Thyroid gland (tissue), 4 donors: ENCODE results near the gene STK24. TPM values are rescaled to one million over a fixed set of nuclear protein-coding genes. Genes with fewer than 3 reads are reported as not detected.

Source experiments
- DNase-seq, 2 donors: peaks; one replicate each; pipeline ENCODE4 v3.0.0-alpha.2; 2019
- H3K27ac ChIP-seq, 3 donors: fragments of 200-600 bp; sonication (generic); 1 replicate in 2 of 3; 2 replicates in 1 of 3; pipeline ENCODE4 v1.5.1; 2016 to 2019; ENCODE audit warnings: mild to moderate bottlenecking in 1 of 3, moderate library complexity in 1 of 3
- H3K27me3 ChIP-seq: fragments of 200-600 bp; sonication (generic); one replicate; pipeline ENCODE4 v1.5.1; 2019
- H3K36me3 ChIP-seq, 2 donors: fragments of 200-600 bp; sonication (generic); one replicate each; pipeline ENCODE4 v1.5.1; 2016 to 2019
- H3K4me1 ChIP-seq, 2 donors: fragments of 200-600 bp; sonication (generic); one replicate each; pipeline ENCODE4 v1.5.1; 2017 to 2019
- H3K4me3 ChIP-seq, 3 donors: fragments of 200-600 bp; sonication (generic); replicated peaks in 1 of 3; 1 replicate in 2 of 3; 2 replicates in 1 of 3; pipeline ENCODE4 v1.5.1; 2016; ENCODE audit warnings: mild to moderate bottlenecking in 1 of 3
- H3K9me3 ChIP-seq: fragments of 200-600 bp; sonication (generic); one replicate; pipeline ENCODE4 v1.5.1; 2017
- CTCF ChIP-seq, 6 experiments: fragments of 200-600 bp in 3 of 6; fragments of 450-650 bp in 3 of 6; sonication (generic) in 3 of 6; IDR thresholded peaks; one replicate each; pipeline ENCODE4 v1.5.1; 2016 to 2019; ENCODE audit warnings: antibody characterized with exemption in 6 of 6, mild to moderate bottlenecking in 2 of 6, inconsistent platforms in 1 of 6, moderate library complexity in 1 of 6
- POLR2A ChIP-seq, 2 donors: fragments of 450-650 bp; IDR thresholded peaks; one replicate each; pipeline ENCODE4 v1.6.1; 2017; ENCODE audit warnings: antibody characterized with exemption in 2 of 2, mild to moderate bottlenecking in 2 of 2, moderate library complexity in 1 of 2
- WGBS, 2 donors: methylation state at CpG; one replicate each; pipeline ENCODE4 v1.1.5; 2017; 5-methylcytosine and 5-hydroxymethylcytosine counted together
- intact Hi-C: fragments of 100-400 bp; cut with DNase I; formaldehyde crosslinking; loops from one replicate; pipeline ENCODE4 v1.15.1; 2023
- total RNA-seq, 4 donors: library from RNA; depleted of rRNA; stranded (reverse); fragments of >200 nt; gene quantifications; one replicate each; pipeline ENCODE4 v1.2.3, GENCODE V29; 2016

Gene STK24
- total RNA-seq, 4 donors from 2014 or later: 74.5 to 102 (median 90.7) TPM

DNA sequence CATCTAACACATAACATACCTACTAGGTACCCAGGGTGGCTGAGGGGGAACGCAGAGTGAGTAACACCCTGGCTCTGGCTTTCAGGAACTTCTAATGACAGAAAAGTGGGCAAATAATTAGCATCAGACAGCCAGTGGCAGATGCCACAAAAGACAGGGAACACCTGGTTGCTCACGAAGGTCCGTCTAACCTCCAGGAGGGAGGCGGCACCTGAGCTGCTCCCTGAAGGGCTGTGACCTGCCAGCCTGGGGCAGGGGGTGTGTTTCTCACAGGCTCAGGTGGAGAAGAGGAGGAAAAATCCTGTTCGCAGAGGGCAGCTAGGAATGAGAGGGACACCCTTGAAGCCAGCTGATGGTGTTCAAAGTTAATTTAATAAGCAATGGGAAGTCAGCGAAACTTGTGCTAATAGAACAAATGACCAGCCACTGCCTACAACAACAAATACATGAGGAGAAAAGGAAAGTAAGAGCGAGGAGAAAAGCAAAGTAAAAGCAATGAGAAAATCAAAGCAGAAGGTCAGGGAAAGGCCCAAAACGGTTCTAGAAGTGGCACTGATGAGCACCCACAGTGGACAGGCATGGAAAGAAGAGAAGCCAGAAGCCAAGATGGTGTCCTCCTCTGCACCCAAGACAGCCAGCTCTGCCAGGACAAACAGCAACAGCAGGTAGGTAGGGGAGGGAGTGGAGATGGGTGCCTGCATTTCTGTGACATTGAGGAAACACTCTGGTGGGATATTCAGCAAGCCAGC lies 87.3 kb downstream of the STK24 start:
- Histone ChIP-seq H3K36me3 (no peaks in the 10 kb centered on the region), H3K4me1 (peaks cover 21 to 76% of the 10 kb centered on the region in 2 donors), H3K9me3 (no peaks in the 10 kb centered on the region), H3K27ac (peak overlapping the region in 2 of 3 donors; percentile 29 to 53), H3K4me3 (no peak overlapping the region), H3K27me3 (no peaks in the 10 kb centered on the region)
- intact Hi-C loops: loop anchor here (5.0 kb wide), 1 partner anchor 88 kb away; the partner anchor contains the start of gene STK24
- no peak for TF ChIP-seq POLR2A (IDR thresholded peaks at IDR 0.05)
- TF ChIP-seq CTCF (IDR thresholded peaks at IDR 0.05): no peak
- DNase-seq: no peak
- WGBS, 2 donors: 83% methylated on average over 8 of the region's 8 CpGs

GRCh38 chr13:98488736-98489135 lies 88.2 kb downstream of the STK24 start:
- Histone ChIP-seq H3K27ac (peak overlapping the region in 1 of 3 donors; percentile 29), H3K4me3 (no peak overlapping the region), H3K9me3 (no peaks in the 10 kb centered on the region), H3K27me3 (no peaks in the 10 kb centered on the region), H3K4me1 (peaks cover 30 to 81% of the 10 kb centered on the region in 2 donors), H3K36me3 (no peaks in the 10 kb centered on the region)
- no peak for DNase-seq
- intact Hi-C loops: loop anchor here (5.0 kb wide), 1 partner anchor 89 kb away; the partner anchor contains the start of gene STK24
- TF ChIP-seq CTCF (IDR thresholded peaks at IDR 0.05) (no peak), POLR2A (IDR thresholded peaks at IDR 0.05) (no peak)
- WGBS, 2 donors: 81 to 82% methylated on average over 11 of the region's 11 CpGs

- Histone ChIP-seq H3K36me3 (no peaks in the 10 kb centered on the region), H3K9me3 (no peaks in the 10 kb centered on the region), H3K4me3 (no peak overlapping the region), H3K4me1 (peaks cover 39 to 85% of the 10 kb centered on the region in 2 donors), H3K27ac (peak overlapping the region in 2 of 3 donors; percentile 96 to 98), H3K27me3 (no peaks in the 10 kb centered on the region)
- intact Hi-C loops: loop anchor here (5.0 kb wide), 1 partner anchor 90 kb away; the partner anchor contains the start of gene STK24
- no peak for DNase-seq
- WGBS, 2 donors: 83 to 86% methylated on average over 5 of the region's 5 CpGs
- no peak for TF ChIP-seq POLR2A (IDR thresholded peaks at IDR 0.05)
Observed at GRCh38 chr13:98487522-98487921, 89.4 kb downstream of the STK24 start.

DNA sequence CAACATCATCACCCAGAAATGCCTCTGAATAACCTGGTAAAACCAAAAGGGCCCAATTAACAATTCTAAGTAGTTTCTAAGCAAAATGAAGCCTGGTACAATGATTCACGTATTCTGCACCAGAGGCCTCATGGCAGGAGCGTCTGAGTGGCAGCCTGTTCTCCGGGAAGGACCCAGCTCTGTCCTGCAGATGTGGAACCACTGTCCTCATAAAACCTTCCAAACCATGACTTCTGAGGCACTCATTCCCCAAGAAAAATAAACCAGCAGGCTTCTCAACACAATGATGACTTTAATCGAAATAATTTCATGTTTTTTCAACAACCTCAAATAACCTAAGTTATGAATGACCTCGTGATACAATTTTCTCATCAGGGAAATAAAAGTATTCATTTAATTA lies 89.9 kb downstream of the STK24 start:
- 84 to 88% methylated on average over 5 of the region's 5 CpGs for WGBS, 2 donors
- no peak for DNase-seq
- Histone ChIP-seq H3K27ac (peak overlapping the region in 2 of 3 donors; percentile 96 to 98), H3K9me3 (no peaks in the 10 kb centered on the region), H3K36me3 (no peaks in the 10 kb centered on the region), H3K27me3 (no peaks in the 10 kb centered on the region), H3K4me1 (peaks cover 43 to 85% of the 10 kb centered on the region in 2 donors), H3K4me3 (no peak overlapping the region)
- TF ChIP-seq POLR2A (IDR thresholded peaks at IDR 0.05): no peak
- TF ChIP-seq CTCF (IDR thresholded peaks at IDR 0.05): no peak
- intact Hi-C loops: loop anchor here (5.0 kb wide), 1 partner anchor 90 kb away; the partner anchor contains the start of gene STK24

GRCh38 chr13:98486412-98486811 lies 90.5 kb downstream of the STK24 start:
- WGBS, 2 donors: 85 to 93% methylated on average over 8 of the region's 8 CpGs
- DNase-seq: no peak
- H3K4me3 ChIP-seq: no peak overlapping the region
- peaks cover 45 to 90% of the 10 kb centered on the region in 2 donors for H3K4me1 ChIP-seq
- H3K27me3 ChIP-seq: no peaks in the 10 kb centered on the region
- no peaks in the 10 kb centered on the region for H3K36me3 ChIP-seq
- peak overlapping the region; percentile 12 to 98 (median 96) for H3K27ac ChIP-seq
- TF ChIP-seq POLR2A (IDR thresholded peaks at IDR 0.05): no peak
- no peaks in the 10 kb centered on the region for H3K9me3 ChIP-seq
- intact Hi-C loops: loop anchor here (5.0 kb wide), 1 partner anchor 91 kb away; the partner anchor contains the start of gene STK24

DNA sequence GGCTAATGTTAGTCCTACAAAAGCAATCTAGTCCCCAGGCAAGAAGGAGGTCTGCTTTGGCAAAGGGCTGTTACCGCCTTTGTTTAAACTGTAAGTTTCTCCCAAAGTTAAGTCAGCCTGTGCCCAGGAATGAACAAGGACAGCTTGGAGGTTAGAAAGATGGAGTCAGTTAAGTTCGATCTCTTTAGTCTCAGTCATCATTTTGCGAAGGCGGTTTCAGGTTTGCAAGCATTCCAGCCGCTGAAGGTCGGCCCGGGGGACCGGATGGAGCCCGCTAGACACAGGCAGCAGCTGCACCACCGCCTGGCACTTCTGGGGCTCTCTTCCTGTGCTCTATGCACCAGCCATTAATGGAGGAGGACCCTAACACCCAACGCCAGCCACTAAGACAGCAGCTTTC lies 91.3 kb downstream of the STK24 start:
- TF ChIP-seq CTCF (IDR thresholded peaks at IDR 0.05) (no peak), POLR2A (IDR thresholded peaks at IDR 0.05) (no peak)
- Histone ChIP-seq H3K27me3 (no peaks in the 10 kb centered on the region), H3K9me3 (no peaks in the 10 kb centered on the region), H3K4me3 (no peak overlapping the region), H3K4me1 (peaks cover 45 to 91% of the 10 kb centered on the region in 2 donors), H3K27ac (peak overlapping the region; percentile 93 to 98 (median 96)), H3K36me3 (no peaks in the 10 kb centered on the region)
- no peak for DNase-seq
- 92 to 93% methylated on average over 10 to 11 of the region's 11 CpGs for WGBS, 2 donors
- intact Hi-C loops: loop anchor here (5.0 kb wide), 1 partner anchor 92 kb away; the partner anchor contains the start of gene STK24
